HEK293 (cell line): Measurements from ENCODE around the gene PEPD.
A peak's percentile ranks its signal among the peaks of the same experiment; 100 is the strongest.

Experiments used
- CTCF ChIA-PET: fragments of 350-600 bp; formaldehyde crosslinking; extraction: SDS; loops from one replicate; lab custom pipeline; 2021; ENCODE audit warnings: antibody characterized with exemption; lab: Yijun Ruan, JAX
- POLR2A ChIA-PET: fragments of 300-600 bp; formaldehyde crosslinking; extraction: SDS; loops from one replicate; lab custom pipeline; 2020; ENCODE audit warnings: antibody characterized with exemption, inconsistent platforms; lab: Yijun Ruan, JAX
- H3K27ac ChIP-seq: fragments of 200-500 bp; sonication (Bioruptor generic); 2 replicates; pipeline ENCODE4 v1.5.1; 2014; ENCODE audit warnings: low read depth, low read length, control low read depth, inconsistent platforms; ENCODE audit errors: extremely low read depth
- H3K36me3 ChIP-seq, 2 experiments: fragments of 200-500 bp in 1 of 2; sonication (Bioruptor generic) in 1 of 2; 1 replicate in 1 of 2; 2 replicates in 1 of 2; pipeline ENCODE4 v1.5.1; 2014 to 2017; ENCODE audit warnings: inconsistent platforms in 2 of 2, low read length in 2 of 2; ENCODE audit not compliant: control insufficient read depth in 2 of 2, insufficient read depth in 1 of 2
- H3K4me1 ChIP-seq: fragments of 200-500 bp; sonication (Bioruptor generic); 2 replicates; pipeline ENCODE4 v1.5.1; 2014; ENCODE audit warnings: mild to moderate bottlenecking, low read length, inconsistent platforms; ENCODE audit not compliant: control insufficient read depth, insufficient read depth
- H3K4me3 ChIP-seq: 2 replicates; pipeline ENCODE4 v1.5.1; 2011; ENCODE audit warnings: low read depth, mild to moderate bottlenecking, control low read depth, low read length, moderate library complexity
- H3K9me3 ChIP-seq: fragments of 200-500 bp; sonication (Bioruptor generic); 2 replicates; pipeline ENCODE4 v1.5.1; 2014; ENCODE audit warnings: low read depth, low read length, inconsistent platforms; ENCODE audit not compliant: control insufficient read depth, insufficient read depth
- IKZF3 ChIP-seq: fragments of 450-650 bp; IDR thresholded peaks from 2 replicates; pipeline ENCODE4 v1.5.0; 2018; ENCODE audit warnings: missing biosample characterization, mild to moderate bottlenecking, missing genetic modification characterization, moderate library complexity
- KLF16 ChIP-seq: fragments of 450-650 bp; formaldehyde crosslinking; IDR thresholded peaks from 2 replicates; pipeline ENCODE4 v1.5.1; 2017; ENCODE audit warnings: missing biosample characterization, missing genetic modification characterization
- ZBTB17 ChIP-seq: fragments of 450-650 bp; formaldehyde crosslinking; IDR thresholded peaks from 2 replicates; pipeline ENCODE4 v1.5.1; 2016; ENCODE audit warnings: missing biosample characterization, missing genetic modification characterization
- ZBTB21 ChIP-seq: fragments of 450-650 bp; formaldehyde crosslinking; IDR thresholded peaks from 2 replicates; pipeline ENCODE4 v1.5.1; 2017; ENCODE audit warnings: missing biosample characterization, missing genetic modification characterization
- ZFHX2 ChIP-seq: fragments of 450-650 bp; formaldehyde crosslinking; conservative IDR thresholded peaks from 2 replicates; pipeline ENCODE4 v1.5.1; 2016; ENCODE audit warnings: missing biosample characterization, missing genetic modification characterization
- ZNF133 ChIP-seq: fragments of 450-650 bp; formaldehyde crosslinking; IDR thresholded peaks from 2 replicates; pipeline ENCODE4 v1.5.1; 2016; ENCODE audit warnings: missing biosample characterization, missing genetic modification characterization
- ZNF24 ChIP-seq: fragments of 450-650 bp; formaldehyde crosslinking; IDR thresholded peaks from 2 replicates; pipeline ENCODE4 v1.5.1; 2016; ENCODE audit warnings: missing biosample characterization, missing genetic modification characterization
- ZNF311 ChIP-seq: fragments of 450-650 bp; formaldehyde crosslinking; IDR thresholded peaks from 2 replicates; pipeline ENCODE4 v1.5.1; 2017; ENCODE audit warnings: missing biosample characterization, missing genetic modification characterization, borderline replicate concordance
- ZNF335 ChIP-seq: fragments of 450-650 bp; formaldehyde crosslinking; conservative IDR thresholded peaks from 2 replicates; pipeline ENCODE4 v1.5.1; 2016; ENCODE audit warnings: missing biosample characterization, missing genetic modification characterization
- ZNF596 ChIP-seq: fragments of 450-650 bp; IDR thresholded peaks from 2 replicates; pipeline ENCODE4 v1.5.0; 2018; ENCODE audit warnings: missing biosample characterization, mild to moderate bottlenecking, missing genetic modification characterization, moderate library complexity
- ZNF660 ChIP-seq: fragments of 450-650 bp; IDR thresholded peaks from 2 replicates; pipeline ENCODE4 v1.5.1; 2018; ENCODE audit warnings: missing biosample characterization, mild to moderate bottlenecking, missing genetic modification characterization
- TF ChIP-seq, protein P1 (sequence below): fragments of 450-650 bp; formaldehyde crosslinking; IDR thresholded peaks from 2 replicates; pipeline ENCODE4 v1.5.1; 2016; ENCODE audit warnings: missing biosample characterization, missing genetic modification characterization
- TF ChIP-seq, protein P2 (sequence below): fragments of 450-650 bp; formaldehyde crosslinking; IDR thresholded peaks from 2 replicates; pipeline ENCODE4 v1.5.1; 2016; ENCODE audit warnings: missing biosample characterization, missing genetic modification characterization
- TF ChIP-seq, protein P3 (sequence below): fragments of 450-650 bp; formaldehyde crosslinking; IDR thresholded peaks from 2 replicates; pipeline ENCODE4 v1.5.1; 2016; ENCODE audit warnings: missing biosample characterization, missing genetic modification characterization
- TF ChIP-seq, protein P4 (sequence below): fragments of 450-650 bp; IDR thresholded peaks from 2 replicates; pipeline ENCODE4 v1.5.1; 2018; ENCODE audit warnings: missing biosample characterization, missing genetic modification characterization
- TF ChIP-seq, protein P5 (sequence below): fragments of 450-650 bp; formaldehyde crosslinking; IDR thresholded peaks from 2 replicates; pipeline ENCODE4 v1.5.1; 2016; ENCODE audit warnings: missing biosample characterization, missing genetic modification characterization
- TF ChIP-seq, protein P6 (sequence below): fragments of 450-650 bp; formaldehyde crosslinking; IDR thresholded peaks from 2 replicates; pipeline ENCODE4 v1.5.1; 2017; ENCODE audit warnings: missing biosample characterization, missing genetic modification characterization

The PEPD gene

DNA sequence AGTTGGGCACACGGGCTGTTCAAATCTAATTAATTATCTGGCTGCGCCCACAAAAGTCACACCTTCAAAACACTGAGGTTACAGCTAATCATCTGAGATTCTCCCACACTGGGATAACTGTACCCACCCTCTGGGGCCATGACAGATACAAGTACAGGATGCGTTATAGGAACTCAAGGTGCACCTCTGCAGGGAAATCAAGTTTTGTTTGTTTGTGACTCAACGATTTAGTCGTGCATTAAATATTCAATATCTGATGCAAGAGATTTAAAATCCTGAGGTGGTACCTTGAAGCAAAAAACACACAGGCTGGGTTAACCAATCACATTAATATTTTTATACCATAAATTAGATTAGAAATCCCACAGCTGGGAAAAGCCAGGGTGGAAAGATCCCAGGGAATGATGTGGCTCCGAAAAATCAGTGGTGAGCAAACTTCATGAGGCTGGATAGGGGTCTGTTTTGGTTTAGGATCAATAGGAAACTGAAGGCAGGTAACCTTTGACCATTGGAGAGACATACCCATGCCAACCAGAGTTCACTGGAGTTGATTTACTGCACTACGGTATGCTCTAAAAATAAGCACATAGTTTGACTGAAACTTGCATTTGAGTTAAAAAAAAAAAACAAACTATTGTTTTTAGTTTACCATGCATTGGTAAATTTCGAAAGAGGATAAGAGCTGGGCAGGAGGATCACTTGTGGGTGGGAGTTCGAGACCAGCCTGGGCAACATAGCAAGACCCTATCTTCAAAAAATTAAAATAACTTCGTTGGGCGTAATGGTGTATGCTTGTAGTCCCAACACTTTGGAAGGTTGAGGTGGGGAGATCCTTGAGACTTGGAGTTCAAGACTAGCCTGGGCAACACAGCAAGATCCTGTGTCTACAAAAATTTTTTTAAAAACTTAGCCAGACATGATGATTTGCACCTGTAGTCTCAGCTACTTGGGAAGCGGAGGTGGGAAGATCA, 172.0 kb downstream of the PEPD start (continued):
- TF ChIP-seq ZNF311 (tag by site-specific recombination): no peak
- no peak for TF ChIP-seq ZNF596 (tag by site-specific recombination)
- TF ChIP-seq, protein P1, sequence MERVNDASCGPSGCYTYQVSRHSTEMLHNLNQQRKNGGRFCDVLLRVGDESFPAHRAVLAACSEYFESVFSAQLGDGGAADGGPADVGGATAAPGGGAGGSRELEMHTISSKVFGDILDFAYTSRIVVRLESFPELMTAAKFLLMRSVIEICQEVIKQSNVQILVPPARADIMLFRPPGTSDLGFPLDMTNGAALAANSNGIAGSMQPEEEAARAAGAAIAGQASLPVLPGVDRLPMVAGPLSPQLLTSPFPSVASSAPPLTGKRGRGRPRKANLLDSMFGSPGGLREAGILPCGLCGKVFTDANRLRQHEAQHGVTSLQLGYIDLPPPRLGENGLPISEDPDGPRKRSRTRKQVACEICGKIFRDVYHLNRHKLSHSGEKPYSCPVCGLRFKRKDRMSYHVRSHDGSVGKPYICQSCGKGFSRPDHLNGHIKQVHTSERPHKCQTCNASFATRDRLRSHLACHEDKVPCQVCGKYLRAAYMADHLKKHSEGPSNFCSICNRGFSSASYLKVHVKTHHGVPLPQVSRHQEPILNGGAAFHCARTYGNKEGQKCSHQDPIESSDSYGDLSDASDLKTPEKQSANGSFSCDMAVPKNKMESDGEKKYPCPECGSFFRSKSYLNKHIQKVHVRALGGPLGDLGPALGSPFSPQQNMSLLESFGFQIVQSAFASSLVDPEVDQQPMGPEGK (tag by site-specific recombination): no peak
- TF ChIP-seq, protein P2, sequence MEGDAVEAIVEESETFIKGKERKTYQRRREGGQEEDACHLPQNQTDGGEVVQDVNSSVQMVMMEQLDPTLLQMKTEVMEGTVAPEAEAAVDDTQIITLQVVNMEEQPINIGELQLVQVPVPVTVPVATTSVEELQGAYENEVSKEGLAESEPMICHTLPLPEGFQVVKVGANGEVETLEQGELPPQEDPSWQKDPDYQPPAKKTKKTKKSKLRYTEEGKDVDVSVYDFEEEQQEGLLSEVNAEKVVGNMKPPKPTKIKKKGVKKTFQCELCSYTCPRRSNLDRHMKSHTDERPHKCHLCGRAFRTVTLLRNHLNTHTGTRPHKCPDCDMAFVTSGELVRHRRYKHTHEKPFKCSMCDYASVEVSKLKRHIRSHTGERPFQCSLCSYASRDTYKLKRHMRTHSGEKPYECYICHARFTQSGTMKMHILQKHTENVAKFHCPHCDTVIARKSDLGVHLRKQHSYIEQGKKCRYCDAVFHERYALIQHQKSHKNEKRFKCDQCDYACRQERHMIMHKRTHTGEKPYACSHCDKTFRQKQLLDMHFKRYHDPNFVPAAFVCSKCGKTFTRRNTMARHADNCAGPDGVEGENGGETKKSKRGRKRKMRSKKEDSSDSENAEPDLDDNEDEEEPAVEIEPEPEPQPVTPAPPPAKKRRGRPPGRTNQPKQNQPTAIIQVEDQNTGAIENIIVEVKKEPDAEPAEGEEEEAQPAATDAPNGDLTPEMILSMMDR: no peak
- TF ChIP-seq ZFHX2 (tag by site-specific recombination): no peak
- TF ChIP-seq, protein P3, sequence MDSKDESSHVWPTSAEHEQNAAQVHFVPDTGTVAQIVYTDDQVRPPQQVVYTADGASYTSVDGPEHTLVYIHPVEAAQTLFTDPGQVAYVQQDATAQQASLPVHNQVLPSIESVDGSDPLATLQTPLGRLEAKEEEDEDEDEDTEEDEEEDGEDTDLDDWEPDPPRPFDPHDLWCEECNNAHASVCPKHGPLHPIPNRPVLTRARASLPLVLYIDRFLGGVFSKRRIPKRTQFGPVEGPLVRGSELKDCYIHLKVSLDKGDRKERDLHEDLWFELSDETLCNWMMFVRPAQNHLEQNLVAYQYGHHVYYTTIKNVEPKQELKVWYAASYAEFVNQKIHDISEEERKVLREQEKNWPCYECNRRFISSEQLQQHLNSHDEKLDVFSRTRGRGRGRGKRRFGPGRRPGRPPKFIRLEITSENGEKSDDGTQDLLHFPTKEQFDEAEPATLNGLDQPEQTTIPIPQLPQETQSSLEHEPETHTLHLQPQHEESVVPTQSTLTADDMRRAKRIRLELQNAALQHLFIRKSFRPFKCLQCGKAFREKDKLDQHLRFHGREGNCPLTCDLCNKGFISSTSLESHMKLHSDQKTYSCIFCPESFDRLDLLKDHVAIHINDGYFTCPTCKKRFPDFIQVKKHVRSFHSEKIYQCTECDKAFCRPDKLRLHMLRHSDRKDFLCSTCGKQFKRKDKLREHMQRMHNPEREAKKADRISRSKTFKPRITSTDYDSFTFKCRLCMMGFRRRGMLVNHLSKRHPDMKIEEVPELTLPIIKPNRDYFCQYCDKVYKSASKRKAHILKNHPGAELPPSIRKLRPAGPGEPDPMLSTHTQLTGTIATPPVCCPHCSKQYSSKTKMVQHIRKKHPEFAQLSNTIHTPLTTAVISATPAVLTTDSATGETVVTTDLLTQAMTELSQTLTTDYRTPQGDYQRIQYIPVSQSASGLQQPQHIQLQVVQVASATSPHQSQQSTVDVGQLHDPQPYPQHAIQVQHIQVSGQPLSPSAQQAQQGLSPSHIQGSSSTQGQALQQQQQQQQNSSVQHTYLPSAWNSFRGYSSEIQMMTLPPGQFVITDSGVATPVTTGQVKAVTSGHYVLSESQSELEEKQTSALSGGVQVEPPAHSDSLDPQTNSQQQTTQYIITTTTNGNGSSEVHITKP (tag by site-specific recombination): no peak
- TF ChIP-seq ZNF133 (tag by site-specific recombination): no peak

DNA sequence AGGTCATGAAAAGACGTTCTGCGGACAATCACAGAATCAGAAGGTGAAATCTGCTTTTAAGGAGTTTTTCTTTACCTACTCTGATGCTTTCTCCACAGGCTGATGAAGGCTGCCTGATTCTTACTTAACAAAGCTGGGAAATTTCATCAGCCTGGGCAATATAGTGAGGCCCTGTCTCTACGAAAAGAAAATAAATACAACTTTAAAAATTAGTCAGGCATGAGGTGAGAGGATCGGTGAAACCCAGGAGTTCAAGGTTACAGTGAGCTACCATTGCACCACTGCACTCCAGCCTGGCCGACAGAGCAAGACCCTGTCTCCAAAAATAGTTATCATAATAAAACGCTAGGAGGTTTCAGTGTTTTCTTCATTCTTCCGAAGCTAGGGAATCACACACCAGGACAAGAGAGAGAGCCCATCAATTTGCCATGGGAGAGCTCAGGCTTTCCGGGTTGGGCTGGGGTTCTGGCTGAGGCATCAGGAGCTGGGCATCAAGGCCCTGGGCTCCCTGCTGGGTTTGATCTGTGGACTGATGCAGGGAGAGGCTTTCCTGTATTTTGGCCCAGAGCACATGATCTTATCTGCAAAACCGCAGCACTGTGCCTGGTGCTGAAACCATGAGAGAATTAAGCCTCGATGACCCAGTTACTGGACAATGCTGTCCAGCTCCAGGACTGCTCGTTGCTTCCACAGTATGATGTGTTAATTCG, 173.1 kb downstream of the PEPD start:
- POLR2A ChIA-PET: interaction anchor here (1.0 to 2.1 kb wide), 4 partner anchors 10 to 46 kb away, joined by 3 to 12 read pairs (median 4); partner anchors contain the start of genes CEBPA and CEBPG
- TF ChIP-seq, protein P4, sequence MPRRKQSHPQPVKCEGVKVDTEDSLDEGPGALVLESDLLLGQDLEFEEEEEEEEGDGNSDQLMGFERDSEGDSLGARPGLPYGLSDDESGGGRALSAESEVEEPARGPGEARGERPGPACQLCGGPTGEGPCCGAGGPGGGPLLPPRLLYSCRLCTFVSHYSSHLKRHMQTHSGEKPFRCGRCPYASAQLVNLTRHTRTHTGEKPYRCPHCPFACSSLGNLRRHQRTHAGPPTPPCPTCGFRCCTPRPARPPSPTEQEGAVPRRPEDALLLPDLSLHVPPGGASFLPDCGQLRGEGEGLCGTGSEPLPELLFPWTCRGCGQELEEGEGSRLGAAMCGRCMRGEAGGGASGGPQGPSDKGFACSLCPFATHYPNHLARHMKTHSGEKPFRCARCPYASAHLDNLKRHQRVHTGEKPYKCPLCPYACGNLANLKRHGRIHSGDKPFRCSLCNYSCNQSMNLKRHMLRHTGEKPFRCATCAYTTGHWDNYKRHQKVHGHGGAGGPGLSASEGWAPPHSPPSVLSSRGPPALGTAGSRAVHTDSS (tag by site-specific recombination): peak; percentile 32; the same call in 1 of the 2 replicates
- TF ChIP-seq KLF16 (tag by site-specific recombination) (no peak), ZNF335 (tag by site-specific recombination) (peak; percentile 92), ZBTB17 (tag by site-specific recombination) (peak; percentile 94), ZBTB21 (tag by site-specific recombination) (peak; percentile 37; the same call in 1 of the 2 replicates), ZNF24 (tag by site-specific recombination) (0 out of 2 replicates have a peak, but pooled peaks have one; percentile 24), IKZF3 (tag by site-specific recombination) (peak; percentile 76), ZNF660 (tag by site-specific recombination) (peak; percentile 24)
- TF ChIP-seq, protein P5, sequence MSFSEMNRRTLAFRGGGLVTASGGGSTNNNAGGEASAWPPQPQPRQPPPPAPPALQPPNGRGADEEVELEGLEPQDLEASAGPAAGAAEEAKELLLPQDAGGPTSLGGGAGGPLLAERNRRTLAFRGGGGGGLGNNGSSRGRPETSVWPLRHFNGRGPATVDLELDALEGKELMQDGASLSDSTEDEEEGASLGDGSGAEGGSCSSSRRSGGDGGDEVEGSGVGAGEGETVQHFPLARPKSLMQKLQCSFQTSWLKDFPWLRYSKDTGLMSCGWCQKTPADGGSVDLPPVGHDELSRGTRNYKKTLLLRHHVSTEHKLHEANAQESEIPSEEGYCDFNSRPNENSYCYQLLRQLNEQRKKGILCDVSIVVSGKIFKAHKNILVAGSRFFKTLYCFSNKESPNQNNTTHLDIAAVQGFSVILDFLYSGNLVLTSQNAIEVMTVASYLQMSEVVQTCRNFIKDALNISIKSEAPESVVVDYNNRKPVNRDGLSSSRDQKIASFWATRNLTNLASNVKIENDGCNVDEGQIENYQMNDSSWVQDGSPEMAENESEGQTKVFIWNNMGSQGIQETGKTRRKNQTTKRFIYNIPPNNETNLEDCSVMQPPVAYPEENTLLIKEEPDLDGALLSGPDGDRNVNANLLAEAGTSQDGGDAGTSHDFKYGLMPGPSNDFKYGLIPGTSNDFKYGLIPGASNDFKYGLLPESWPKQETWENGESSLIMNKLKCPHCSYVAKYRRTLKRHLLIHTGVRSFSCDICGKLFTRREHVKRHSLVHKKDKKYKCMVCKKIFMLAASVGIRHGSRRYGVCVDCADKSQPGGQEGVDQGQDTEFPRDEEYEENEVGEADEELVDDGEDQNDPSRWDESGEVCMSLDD: peak; percentile 36; the same call in 1 of the 2 replicates
- TF ChIP-seq, protein P6, sequence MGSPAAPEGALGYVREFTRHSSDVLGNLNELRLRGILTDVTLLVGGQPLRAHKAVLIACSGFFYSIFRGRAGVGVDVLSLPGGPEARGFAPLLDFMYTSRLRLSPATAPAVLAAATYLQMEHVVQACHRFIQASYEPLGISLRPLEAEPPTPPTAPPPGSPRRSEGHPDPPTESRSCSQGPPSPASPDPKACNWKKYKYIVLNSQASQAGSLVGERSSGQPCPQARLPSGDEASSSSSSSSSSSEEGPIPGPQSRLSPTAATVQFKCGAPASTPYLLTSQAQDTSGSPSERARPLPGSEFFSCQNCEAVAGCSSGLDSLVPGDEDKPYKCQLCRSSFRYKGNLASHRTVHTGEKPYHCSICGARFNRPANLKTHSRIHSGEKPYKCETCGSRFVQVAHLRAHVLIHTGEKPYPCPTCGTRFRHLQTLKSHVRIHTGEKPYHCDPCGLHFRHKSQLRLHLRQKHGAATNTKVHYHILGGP (tag by site-specific recombination): peak; percentile 24; the same call in 1 of the 2 replicates

More for the DNA sequence above, 173.1 kb downstream of the PEPD start:
- Histone ChIP-seq H3K36me3 (no peaks in the 10 kb centered on the region; a peak in 1 of 3 replicates), H3K9me3 (no peaks in the 10 kb centered on the region; the same call in 1 of the 2 replicates), H3K27ac (peak overlapping the region; percentile 40), H3K4me3 (no peak overlapping the region), H3K4me1 (peaks cover 21% of the 10 kb centered on the region)
- CTCF ChIA-PET: interaction anchor here (0.5 to 2.3 kb wide), 14 partner anchors 8 to 889 kb away, joined by 3 to 10 read pairs (median 4); no protein-coding TSS in a partner anchor
